Mammary epithelial cell (primary cell): ENCODE data around the gene SPSB3.

Experiments used
- EZH2 ChIP-seq: IDR thresholded peaks from 2 replicates; pipeline ENCODE4 v1.6.1; 2012; ENCODE audit warnings: low read length, inconsistent platforms, borderline replicate concordance
- TF ChIP-seq, protein P1 (sequence below), 2 donors: IDR thresholded peaks in 1 of 2; conservative IDR thresholded peaks in 1 of 2; 2 replicates each; pipeline ENCODE4 v1.5.1; 2011 to 2012; ENCODE audit warnings: inconsistent platforms in 2 of 2, low read length in 2 of 2, mild to moderate bottlenecking in 2 of 2, control low read depth in 1 of 2, low read depth in 1 of 2; ENCODE audit not compliant: insufficient read depth in 1 of 2; ENCODE audit errors: extremely low read depth in 1 of 2

DNA sequence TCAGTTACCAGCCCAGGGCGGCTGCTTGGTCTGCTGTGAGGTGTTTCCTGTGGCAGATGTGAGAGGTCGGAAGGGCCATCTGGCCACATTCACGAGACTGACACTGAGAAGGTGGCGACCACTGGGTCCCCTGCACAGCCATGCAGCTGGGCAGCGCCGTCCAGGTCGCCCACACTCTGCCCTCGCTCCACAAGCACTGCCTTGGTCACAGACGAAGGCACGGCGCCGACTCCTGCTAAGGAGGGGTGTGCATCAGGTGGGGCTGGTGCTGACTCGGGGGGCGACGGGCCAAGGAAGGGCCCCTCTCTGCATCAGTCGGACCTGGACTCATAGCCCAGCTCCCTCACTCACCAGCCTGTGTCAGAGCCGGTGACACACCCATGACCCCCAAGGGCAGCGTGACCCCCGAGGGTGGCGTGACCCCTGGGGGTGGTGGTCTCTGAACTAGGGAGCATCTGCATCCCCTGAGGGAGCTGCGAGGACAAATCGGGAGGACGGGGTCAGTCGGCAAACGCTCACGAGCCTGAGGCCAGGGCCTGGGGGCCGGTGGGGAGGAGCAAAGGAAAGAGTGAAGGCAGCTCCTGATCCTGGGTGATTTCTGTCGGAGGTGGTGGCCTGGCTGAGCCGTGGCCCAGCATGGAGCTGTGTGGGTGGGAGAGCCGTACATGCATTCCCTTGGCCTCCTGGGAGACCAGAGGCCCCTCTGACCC is 41.4 kb downstream of the SPSB3 start:
- TF ChIP-seq, protein P1, sequence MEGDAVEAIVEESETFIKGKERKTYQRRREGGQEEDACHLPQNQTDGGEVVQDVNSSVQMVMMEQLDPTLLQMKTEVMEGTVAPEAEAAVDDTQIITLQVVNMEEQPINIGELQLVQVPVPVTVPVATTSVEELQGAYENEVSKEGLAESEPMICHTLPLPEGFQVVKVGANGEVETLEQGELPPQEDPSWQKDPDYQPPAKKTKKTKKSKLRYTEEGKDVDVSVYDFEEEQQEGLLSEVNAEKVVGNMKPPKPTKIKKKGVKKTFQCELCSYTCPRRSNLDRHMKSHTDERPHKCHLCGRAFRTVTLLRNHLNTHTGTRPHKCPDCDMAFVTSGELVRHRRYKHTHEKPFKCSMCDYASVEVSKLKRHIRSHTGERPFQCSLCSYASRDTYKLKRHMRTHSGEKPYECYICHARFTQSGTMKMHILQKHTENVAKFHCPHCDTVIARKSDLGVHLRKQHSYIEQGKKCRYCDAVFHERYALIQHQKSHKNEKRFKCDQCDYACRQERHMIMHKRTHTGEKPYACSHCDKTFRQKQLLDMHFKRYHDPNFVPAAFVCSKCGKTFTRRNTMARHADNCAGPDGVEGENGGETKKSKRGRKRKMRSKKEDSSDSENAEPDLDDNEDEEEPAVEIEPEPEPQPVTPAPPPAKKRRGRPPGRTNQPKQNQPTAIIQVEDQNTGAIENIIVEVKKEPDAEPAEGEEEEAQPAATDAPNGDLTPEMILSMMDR (conservative IDR thresholded peaks at IDR 0.05 in 1 of 2, IDR thresholded peaks at IDR 0.05 in 1 of 2; ENCODE audit: extremely low read depth in 1 of 2, insufficient read depth in 1 of 2, low read depth in 1 of 2, low read length in 2 of 2), result no peak
- TF ChIP-seq EZH2, result no peak
